ENCODE data around the gene SEMA4B.
"Not testable (repeated sequence)": the region's sequence is repeated elsewhere in the genome, so short reads cannot be mapped to it uniquely, and the experiment has no call there.

SEMA4B gene

GRCh38 chr15:90184119-90184785 lies 16.9 kb upstream of the SEMA4B start:
- DNase-seq = peak; percentile 33

- DNase-seq = no peak
Measured at GRCh38 chr15:90184786-90185704, 16.1 kb upstream of the SEMA4B start.

GRCh38 chr15:90187257-90187868 lies 13.8 kb upstream of the SEMA4B start:
- DNase-seq = no peak

- DNase-seq = not testable (repeated sequence)
Measured at GRCh38 chr15:90188065-90188464, 13.1 kb upstream of the SEMA4B start.

GRCh38 chr15:90188914-90189748 lies 12.0 kb upstream of the SEMA4B start:
- DNase-seq = no peak

GRCh38 chr15:90189781-90190467 lies 11.2 kb upstream of the SEMA4B start:
- no peak for DNase-seq

- DNase-seq = no peak
Measured at GRCh38 chr15:90190606-90191343, 10.4 kb upstream of the SEMA4B start.

GRCh38 chr15:90191344-90191687 lies 9.8 kb upstream of the SEMA4B start:
- DNase-seq = no peak

GRCh38 chr15:90191794-90192509 lies 9.2 kb upstream of the SEMA4B start:
- peak; percentile 92 for DNase-seq

- no peak for DNase-seq
Measured at GRCh38 chr15:90192961-90193786, 8.0 kb upstream of the SEMA4B start.

GRCh38 chr15:90194655-90195054 lies 6.5 kb upstream of the SEMA4B start:
- no peak for DNase-seq

GRCh38 chr15:90200534-90201129 lies 498 bp upstream of the SEMA4B start:
- DNase-seq = no peak

- DNase-seq = no peak
Measured at GRCh38 chr15:90201944-90202375, 830 bp downstream of the SEMA4B start.

- no peak for DNase-seq
Measured at GRCh38 chr15:90202929-90203328, 1.8 kb downstream of the SEMA4B start.

- DNase-seq = no peak
Measured at GRCh38 chr15:90203473-90203872, 2.3 kb downstream of the SEMA4B start.

- no peak for DNase-seq
Measured at GRCh38 chr15:90203922-90204321, 2.8 kb downstream of the SEMA4B start.

- no peak for DNase-seq
Measured at GRCh38 chr15:90205050-90205848, 4.1 kb downstream of the SEMA4B start.

GRCh38 chr15:90205886-90206285 lies 4.8 kb downstream of the SEMA4B start:
- no peak for DNase-seq

GRCh38 chr15:90207252-90207651 lies 6.1 kb downstream of the SEMA4B start:
- DNase-seq = no peak
